Colon (tissue), 2 donors: ENCODE data around the gene BSX.

Experiments used
- FAIRE-seq: peaks from 2 replicates; lab custom pipeline; 2012; peaks lifted over from hg19 to GRCh38; lab: Jason Lieb, UNC
- donor health status: control.
- donor health status: control.

BSX gene

DNA sequence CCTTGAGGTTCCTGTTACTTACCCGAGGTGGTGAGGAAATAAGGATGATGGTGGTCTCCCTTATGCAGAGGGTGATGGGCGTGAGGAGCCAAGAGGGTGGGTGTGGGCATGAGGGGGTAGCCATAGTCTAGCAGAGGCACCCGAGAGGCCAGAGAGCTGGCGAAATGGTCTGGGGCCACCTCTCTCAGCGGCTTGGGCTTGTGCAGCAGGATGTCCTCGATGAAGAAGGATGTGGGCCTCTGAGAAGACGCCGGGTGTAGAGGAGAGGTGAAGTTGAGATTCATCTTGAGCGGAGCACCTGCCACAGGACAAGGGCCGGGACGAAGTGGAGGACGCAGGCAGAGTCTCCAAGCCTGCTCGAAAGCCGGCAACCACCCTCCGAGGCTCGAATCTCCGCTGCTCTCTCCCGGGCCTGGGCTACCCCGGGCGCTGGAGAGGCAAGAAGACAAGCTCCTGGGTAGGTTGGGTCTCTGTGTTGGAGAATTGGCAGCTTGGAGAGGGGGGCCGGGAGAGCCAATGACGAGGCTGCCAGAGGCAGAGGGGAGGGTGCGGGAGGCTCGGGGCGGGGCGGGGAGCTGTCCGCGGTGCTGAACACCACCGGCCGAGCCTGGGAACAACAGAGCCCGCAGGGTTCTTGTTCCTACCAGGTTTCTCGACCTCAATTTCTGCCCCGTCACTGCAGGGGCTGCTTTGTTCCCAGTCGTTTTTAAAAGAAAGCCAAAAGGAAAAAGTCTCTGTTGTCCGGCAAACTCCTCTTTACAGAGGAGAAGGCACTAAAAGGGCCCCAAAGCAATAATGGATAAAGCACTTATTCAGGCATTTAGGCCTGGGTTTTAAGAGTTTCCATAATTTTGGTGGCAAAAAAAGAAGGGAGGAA is at the start of gene BSX:
Gene BSX (minus strand): TSS at position 447 of the 877 bp plus-strand sequence. CDS start 163 bp downstream, at position 284.
- no peak for FAIRE-seq

DNA sequence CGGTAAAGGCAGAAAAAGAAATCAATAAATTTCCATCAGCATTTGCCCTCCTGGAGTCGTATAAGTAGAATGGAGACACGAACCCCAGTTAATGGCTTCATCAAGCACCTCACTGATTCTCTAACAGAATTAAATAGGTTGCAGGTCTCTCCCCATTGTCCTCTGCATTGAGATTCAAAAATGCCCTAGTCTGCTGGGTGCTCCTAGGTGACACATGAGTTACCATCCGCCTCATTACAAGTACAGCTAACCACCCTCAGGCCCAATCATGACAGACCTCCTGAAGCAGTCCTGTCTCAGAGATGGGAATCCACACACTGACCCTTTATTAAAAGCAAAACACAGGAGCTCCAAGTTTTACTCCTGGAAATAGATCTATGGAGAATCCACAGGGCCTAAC is 48.9 kb upstream of the BSX start:
- FAIRE-seq = no peak

DNA sequence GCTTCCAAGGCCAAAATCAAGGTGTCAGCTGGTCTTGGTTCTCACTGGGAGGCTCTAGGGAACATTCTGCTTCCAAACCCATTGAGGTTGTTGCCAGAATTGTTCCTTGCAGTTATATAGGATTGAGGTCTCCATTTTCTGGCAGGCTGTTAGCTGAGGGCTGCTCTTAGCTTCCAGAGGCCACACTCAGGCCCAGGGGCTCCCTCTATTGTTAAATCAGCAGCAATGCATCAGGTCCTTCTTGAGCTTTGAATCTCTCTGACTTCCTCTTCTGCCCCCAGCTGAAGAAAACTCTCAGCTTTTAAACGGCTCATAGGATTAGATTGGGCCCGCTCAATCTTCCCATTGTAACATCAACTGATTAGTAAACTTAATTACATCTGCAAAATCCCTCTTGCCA is 39.3 kb upstream of the BSX start:
- no peak for FAIRE-seq

DNA sequence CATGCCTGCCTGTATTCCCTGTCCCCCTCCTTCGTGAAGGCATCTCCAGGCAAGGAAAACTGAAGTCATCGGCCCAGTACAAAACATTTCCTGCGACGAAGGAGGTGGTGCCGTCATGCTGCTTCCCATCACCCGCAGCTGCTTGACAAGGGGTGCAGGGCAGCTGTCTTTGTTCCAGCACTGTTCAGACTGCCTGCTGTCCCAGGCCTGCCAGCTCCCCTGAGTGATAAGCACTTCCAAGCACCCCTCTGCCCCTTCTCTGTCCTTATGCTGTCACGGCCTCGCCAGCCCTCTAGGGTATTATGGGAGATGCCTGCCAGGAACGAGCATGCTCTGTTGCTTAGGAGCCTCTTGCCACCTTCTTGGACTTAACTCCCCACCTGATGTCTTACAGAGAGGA is 37.1 kb upstream of the BSX start:
- FAIRE-seq = no peak

DNA sequence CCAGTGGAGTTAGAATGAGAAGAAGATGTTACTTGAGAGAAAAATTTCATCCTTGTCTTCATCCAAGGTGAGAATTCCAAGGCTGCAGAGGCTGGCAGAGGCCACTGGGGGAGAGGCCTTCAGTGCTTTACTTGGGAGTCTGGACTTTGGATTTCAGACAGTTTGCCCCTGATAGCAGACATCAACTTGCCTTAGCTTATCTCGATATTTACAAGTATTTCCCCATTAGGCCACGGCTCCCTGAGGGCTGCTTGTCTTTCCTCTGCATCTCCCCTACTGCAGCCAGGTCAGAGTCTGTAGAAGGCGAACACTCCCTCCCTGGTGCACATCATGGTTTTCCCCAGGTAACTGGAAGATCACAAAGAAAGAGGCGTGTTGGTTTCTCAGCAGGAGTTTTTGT is 29.9 kb upstream of the BSX start:
- FAIRE-seq = no peak

DNA sequence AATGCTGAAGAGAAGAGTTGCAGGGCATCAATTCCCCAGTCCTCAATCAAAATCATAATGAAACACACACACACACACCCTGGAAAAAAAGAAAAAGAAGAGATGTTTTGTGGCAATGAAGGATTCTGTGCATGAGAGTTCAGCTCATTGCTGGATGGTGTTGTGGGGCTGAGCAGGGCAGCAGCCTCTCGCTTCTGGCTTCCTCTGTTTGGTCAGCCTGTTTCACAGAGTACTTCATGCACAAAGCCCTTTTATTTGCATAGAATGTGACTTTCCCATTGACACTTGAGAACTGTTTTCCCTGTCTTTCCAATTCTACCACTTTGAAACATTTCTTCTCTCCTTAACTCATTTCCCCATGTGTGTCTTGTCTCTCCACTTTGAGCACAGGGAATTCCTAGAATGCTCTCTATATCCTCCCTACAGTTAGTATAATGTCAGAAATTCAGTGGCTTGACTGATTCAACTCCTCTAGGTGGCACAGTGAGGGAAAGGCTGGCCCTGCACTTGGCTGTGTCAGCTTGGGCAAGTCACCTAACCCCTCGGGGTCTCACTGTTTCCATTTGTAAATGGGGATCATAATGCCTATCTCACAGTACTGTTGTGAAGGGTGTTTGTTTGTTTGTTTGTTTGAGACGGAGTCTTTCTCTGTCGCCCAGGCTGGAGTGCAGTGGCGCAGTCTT is 25.4 kb upstream of the BSX start:
- no peak for FAIRE-seq

DNA sequence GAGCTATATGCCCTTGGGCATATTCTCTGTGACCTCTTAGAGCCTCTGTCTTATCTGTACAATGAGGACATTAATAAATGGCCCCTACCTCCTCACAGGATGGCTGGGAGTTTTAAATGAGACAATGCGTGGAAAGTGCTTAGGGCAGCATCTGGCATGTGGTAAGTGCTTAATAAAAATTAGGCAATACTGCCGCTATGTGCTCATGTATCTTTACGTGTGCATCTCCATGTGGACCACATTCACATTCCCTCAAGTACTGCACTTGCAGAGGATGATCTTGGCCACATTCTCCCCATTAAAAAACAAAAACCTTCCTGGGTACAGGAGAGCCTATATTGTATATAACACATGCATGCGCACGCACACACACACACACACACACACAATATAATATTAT is 19.1 kb upstream of the BSX start:
- FAIRE-seq = no peak

DNA sequence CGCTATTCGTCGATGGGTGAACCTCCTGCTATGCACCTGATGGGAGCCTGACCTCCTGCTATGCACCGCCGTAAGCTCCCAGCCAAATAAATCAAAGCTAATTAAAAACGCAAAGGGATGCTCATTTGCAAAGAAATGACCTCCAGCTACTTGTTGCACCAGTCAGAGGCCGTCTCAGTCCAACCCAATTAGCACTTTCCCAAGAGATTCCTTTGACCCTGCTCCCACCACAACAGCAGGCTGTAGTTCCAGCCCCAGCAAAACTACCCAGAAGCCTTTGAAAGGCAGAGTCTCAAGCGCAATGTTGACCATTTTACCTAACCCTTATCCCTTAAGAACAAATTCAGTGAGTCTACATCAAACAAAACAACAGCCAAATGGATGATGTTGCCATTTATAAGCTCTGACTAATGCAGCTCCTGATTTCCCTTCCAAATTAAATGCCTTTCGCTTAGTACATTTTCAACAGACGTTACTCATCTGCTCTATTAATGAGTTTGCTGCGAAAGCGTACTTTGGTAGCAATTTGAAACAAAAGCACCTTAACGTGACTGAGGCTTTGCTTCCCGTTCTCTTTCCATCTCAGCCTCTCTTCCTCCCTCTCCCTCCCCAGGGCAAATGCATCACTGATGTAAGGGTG is 17.2 kb upstream of the BSX start:
- FAIRE-seq = no peak

DNA sequence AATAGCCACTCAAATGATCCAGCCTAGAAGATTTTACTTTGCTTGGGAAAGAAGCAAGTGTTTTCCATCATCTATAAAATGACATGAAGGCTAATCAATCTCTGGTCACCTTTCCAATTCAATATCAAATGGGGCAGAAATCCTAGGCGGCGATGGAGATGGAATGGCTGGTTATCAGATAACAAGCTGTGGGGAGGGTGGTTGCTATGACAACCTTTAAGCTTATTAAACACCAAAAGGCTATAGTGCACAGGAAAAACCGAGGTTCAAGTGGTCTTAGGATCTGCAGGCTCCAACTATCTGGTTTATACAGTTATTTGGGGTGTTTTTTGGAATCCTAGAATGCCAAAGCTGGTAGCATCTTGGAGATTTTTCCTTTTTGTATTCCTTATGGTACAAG is 13.9 kb upstream of the BSX start:
- no peak for FAIRE-seq

DNA sequence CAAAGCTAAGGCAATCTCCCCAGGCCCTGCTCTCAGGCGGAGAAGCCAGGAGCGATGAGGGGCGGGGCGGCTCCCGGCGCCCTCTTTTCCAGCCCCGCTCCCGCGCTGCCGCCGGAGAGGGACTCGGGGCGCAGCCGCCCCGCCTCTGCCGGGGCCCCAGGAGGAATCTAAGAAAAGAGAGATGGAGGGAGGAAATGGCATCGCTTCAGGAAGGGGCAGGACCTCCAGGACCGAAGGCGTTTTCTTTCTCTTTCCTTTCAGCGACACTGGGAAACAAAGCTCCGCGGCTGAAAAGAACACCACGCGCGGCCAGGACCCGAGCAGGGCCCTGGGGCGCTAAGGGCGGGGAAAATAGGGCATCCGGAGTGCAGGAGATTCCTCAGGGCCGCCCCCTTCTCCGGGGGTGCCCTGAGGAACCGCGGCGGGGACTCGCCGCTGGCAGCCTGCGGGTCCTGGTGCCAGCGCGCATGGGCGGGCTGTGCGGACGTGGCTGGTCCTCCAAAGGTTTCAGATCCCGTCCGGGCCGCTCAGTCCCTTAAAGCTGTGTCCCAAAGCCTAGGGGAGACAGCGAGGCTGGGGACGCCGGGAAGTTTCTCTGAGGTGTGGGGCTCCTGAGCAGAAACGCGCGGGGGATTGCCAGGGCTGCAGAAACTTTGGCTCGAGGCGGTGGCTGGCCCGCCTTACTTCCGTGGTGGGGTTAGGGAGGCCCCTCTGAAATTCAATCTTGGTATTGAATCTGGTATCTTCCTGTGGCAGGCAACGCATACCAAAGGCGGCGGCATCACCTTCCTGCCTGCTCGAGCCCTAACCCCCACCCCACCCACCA is 2.8 kb upstream of the BSX start:
- no peak for FAIRE-seq

DNA sequence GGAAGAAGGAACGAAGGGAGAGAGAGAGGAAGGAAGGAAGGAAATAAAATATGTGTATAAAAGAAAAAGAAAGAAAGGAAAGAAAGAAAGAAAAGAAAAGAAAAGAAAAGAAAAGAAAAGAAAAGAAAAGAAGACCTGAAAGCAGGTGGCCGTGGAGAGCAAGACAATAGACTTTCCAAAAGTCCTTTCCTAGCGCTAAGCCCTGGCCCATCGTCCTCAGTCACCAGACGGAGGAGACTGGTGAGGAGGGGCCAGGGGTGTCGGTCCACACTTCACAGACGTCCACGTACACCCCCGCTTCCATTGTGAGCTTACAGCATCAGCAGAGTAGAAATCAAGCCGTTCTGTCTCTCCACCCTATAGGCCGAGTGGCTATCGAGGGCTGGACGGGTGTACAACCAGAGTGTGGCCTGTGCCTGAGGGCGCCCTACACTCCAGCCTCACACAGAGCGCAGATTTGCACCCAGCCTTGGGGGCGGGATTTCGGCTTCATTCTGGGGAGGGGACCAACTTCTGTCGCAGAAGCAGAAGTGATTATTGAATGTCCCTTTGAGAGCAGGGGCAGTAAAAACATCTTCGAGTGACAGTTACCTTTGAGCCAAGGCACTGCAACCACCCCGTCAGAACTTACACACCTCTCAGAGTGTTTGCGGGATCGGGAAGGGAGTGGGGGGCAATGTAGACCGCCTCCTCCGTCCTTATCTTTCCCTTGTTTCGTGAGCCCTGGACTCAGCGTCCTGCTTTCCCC is 2.0 kb upstream of the BSX start:
- no peak for FAIRE-seq

DNA sequence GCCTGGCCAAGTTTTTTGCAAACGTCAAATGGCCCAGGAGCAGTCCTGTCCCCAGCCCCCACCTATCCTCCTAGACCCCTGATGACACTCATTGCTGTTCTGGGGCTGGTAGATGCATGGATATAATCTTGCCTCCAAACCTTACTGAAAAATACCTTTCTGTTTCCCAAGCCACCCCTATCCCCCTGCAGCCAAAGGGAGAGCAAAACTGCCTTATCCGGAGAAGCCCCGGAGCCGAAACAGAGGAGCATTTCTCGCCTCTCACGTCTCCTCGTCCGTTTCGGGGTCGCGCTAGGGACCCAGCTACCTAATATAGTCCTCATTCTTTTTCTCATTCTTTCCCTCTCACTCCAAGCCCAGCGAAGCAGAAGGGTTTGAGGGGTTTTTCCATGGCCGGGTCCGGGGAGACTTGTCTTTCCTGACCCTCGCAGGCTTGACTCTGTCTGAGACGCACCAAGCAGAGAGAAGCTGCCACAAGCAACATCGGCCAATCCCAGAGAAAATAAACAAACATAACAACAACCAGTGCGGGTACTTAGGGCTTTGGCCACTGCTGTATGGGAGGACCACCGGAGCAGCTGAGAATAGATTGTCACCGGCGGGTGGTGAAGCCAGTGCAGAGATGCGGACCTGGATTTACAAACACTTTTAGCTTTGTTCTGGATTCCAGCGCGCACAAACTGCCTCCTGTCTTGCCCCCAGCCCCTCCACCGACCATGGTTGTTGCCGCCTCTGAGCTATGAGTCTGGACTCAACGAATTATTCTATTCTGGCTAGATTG is 1.6 kb downstream of the BSX start:
- FAIRE-seq = no peak

DNA sequence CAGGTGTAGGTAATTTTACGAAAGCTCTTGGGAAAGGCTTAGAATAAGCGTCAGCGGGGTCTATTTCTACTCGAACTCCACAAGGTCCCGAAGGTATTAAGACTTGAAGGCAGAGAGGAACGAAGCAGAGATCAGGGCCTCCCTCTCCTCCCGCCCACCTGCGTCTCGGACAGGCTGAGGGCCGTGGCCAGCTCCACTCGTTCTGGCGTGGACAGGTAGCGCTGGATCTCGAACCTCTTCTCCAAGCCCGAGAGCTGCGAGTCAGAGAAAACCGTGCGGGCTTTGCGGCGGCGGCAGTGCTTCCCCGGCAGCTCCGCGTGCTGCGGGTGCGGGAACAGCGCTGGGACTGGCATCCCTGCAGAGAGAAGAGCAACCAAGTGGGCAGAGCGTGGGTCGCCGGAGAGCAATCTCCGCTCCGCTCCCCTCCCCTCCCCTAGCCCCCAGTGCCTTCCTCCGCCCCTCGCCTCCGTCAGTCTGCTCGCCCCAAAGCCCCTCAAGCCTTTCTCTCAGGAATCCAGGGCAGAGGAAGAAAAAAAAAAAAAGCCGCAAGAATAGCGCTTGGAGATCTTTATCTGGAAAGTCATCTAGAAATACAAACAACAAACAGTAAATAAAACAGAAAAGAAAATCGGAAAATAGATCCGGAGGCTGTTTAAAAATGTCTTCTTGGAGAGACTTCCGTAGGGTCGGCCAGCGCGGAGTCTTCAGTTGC is 2.4 kb downstream of the BSX start:
- FAIRE-seq = no peak

DNA sequence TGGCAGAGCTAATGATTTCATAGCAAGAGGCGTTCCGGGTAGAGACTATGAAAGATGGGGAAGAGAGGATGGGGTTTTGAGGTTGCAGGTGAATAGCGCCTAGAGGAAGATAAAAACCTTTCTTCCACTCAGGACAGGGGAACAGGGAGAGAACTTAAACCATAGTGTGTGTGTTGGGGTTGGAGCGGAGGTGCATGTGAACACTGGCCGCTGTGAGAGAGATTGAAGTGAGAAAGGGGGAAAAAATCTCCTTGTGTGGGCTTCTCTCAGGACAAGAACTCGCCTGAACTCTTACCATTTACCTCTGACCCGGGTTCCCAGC is 3.4 kb downstream of the BSX start:
- no peak for FAIRE-seq

DNA sequence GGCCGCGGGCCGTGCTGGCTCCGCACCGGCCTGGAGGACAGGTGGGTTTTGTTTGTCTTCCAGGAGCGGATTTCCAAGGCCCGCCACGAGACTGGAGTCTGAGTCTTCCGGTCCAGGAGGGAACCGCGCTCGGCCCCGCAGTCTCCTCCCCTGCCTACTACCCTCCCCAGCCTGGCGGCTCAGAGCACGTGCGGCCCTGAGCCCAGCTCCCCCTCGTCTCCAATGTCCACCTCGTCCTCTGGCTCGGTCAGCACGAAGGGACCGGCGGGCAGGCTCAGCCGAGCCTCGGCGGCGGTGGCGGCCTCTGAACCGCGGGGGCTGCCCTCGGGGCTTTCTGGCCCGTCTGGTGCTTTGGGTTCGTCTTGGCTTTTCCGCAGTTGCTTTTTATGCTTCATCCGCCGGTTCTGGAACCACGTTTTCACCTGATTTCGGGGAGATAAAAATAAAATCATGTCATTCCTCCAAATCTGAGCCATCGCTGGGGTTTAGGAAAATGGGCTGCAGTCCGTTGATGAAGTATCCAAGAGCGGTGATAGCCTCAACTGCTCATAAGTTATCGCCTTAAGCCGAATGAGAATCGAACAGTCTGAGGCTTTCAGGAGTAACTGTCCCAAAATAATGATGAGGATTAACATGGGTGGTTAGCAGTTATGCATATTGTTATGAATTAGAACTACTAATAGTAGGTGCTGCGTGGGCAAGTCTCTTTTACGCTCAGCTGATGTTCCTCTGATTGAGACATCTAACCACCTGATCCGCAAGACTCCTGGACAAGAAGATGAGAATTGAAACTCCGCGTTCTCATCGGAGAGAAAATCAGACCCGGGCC is 4.0 kb downstream of the BSX start:
- FAIRE-seq = no peak

DNA sequence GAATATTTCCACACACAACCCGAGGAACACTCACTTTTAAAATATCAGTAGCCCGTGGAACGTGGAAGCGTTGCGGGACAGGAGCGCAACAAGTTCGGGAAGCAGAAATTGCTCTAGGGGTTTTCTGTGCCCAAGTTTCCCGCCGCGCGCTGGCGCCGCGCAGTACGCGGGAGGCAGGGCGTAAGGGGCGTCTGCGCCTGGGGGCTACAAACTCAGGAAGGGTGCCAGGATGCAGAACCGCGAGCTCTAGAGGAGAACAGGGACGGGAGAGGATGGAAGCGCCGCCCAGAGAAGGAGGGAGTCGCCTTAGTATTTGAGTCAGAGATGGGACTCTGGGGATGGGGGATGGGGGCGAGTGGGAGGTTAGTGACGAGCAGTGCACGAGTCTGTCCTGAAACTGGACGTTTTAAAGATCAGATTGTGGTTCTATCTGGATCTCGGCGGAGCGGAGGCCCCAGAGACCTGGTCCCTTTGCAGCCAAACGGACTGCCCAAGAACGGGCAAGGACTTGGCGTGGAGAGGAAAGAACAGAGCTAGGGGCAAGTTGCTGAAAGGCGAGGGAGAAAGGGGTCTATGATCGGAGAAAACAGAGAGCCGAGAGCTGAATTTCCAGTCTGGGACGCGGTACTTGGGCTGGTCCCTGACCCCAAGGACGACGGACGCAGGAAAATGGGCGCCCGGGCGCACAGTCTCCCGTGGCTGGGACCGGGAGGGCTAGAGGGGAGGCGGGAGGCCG is 4.7 kb downstream of the BSX start:
- no peak for FAIRE-seq

DNA sequence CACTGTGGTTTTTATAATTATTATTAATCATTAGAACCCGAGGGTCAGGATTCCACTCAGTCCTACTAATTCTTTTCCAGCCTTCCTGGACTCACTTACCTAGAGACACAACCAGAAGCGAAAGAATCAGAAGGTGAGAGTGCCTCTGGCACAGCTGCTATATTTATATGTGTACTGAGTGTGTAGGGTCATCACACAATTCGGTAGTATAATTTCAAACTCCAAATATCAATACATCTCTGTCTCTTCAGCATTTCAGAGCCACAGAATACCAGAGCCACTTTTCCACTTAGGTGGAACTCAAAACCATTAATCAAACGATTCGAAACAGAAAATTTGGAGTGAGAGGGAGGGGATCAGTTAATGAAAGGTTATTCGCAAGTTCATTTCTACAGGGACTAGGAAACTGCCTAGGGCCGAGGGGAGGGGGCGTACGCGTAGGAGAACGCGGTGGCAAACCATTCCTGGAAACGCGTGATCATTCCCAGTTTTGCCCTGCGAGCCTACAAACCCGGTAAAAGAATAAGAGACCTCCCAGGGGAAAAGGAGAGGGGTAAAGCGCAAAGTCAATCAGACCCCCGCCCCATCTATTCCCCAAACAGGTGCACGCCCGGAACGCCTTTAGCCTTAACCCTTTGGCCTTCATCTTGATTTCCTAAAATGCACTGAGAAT is 5.4 kb downstream of the BSX start:
- FAIRE-seq = no peak

DNA sequence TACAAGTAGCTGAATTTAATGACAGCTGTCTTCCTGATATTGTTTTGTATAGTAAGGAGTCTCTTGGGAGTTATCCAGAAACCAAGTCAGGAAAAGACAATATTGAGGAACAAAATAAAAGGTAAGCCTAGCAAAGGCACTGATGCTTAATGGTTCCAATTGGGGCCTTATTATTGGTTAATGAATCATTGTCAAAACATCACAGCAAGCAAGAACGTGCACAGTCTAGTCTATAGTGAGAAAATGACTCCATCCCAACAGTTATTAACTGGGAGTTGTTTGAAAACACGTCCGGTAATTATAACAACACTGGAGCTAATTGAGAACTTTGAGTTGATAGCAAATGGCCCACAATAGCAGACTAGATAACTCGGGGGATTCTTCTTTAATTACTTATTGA is 17.7 kb downstream of the BSX start:
- FAIRE-seq = no peak
